ENCODE data around the gene CCDC85C.

The CCDC85C gene

GRCh38 chr14:99462210-99462609, 141.8 kb downstream of the CCDC85C start:
- DNase-seq (ENCODE audit: low read depth): no peak
- TF ChIP-seq, protein P1, sequence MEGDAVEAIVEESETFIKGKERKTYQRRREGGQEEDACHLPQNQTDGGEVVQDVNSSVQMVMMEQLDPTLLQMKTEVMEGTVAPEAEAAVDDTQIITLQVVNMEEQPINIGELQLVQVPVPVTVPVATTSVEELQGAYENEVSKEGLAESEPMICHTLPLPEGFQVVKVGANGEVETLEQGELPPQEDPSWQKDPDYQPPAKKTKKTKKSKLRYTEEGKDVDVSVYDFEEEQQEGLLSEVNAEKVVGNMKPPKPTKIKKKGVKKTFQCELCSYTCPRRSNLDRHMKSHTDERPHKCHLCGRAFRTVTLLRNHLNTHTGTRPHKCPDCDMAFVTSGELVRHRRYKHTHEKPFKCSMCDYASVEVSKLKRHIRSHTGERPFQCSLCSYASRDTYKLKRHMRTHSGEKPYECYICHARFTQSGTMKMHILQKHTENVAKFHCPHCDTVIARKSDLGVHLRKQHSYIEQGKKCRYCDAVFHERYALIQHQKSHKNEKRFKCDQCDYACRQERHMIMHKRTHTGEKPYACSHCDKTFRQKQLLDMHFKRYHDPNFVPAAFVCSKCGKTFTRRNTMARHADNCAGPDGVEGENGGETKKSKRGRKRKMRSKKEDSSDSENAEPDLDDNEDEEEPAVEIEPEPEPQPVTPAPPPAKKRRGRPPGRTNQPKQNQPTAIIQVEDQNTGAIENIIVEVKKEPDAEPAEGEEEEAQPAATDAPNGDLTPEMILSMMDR (IDR thresholded peaks at IDR 0.05; ENCODE audit: low read length, missing control alignments): no peak

DNA sequence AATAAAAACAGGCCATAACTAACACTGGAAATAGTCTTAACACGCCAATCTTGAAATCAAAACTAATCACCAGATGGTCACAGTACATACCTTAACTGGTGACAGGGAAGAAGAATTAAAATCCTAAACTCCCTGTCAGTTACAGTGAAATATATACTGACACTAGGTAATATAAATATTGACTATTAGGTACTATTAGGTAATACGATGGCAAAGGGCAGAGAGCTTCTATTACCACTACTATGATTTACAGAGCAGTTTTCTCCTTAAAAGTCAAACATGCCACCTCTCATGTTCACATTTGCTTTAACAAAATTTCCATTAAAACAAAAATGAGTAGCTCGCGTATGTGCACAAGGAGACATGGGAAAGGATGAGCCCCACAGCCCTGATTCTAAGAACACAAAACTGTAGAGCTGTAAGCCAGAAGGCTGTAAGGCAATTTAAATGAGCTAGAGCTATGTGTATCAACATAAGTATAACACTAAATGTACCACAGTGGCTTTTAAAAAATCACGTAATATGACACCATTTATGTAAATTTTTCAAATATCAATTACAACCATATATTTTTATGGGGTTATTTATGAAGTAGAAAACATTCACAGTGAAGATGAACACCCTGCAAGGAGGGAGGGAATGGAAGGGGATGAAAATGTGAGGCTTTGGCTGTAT, 142.5 kb downstream of the CCDC85C start:
- H3K4me3 ChIP-seq (replicated peaks; ENCODE audit: low read depth, low read length): no peak overlapping the region
- TF ChIP-seq, protein P1 (IDR thresholded peaks at IDR 0.05; ENCODE audit: low read length, missing control alignments): no peak
- DNase-seq (ENCODE audit: low read depth): no peak

More at GRCh38 chr14:99462210-99462609, 141.8 kb downstream of the CCDC85C start:
- H3K4me3 ChIP-seq (replicated peaks; ENCODE audit: low read depth, low read length): no peak overlapping the region

GRCh38 chr14:99460793-99461192, 143.2 kb downstream of the CCDC85C start:
- TF ChIP-seq, protein P1 (IDR thresholded peaks at IDR 0.05; ENCODE audit: low read length, missing control alignments): no peak
- DNase-seq (ENCODE audit: low read depth): no peak

DNA sequence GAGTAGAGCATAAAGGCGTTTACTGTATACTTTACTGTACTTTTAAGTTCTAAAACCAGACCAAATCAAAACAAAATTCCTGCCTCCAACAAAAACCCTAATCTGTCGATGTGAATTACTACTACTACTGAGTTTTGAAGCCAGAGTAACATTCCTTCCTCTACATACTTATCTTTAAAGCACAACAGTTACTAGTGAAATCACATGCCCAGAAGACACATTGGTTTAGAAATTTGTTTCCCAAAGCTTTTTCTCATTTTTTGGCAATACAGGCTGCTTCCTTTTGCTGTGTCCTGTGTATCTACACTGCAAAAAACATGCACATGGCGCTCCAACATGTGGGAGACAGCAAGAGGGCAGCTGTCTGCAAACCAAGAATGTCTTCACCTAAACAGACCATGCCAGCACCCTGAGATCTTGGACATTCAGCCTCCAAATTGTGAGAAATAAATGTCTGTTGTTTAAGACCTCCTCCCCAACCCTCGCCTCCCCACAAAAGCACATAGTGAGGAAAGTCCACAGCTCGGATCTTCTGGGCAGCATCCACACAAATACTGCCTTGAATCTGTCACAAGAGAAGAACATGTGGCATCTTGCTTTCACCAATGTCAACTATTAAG, 144.4 kb downstream of the CCDC85C start:
- no peak overlapping the region for H3K4me3 ChIP-seq (replicated peaks; ENCODE audit: low read depth, low read length)
- DNase-seq (ENCODE audit: low read depth): no peak
- TF ChIP-seq, protein P1 (IDR thresholded peaks at IDR 0.05; ENCODE audit: low read length, missing control alignments): no peak

More at GRCh38 chr14:99460793-99461192, 143.2 kb downstream of the CCDC85C start:
- H3K4me3 ChIP-seq (replicated peaks; ENCODE audit: low read depth, low read length): no peak overlapping the region

GRCh38 chr14:99454246-99454645, 149.8 kb downstream of the CCDC85C start:
- TF ChIP-seq, protein P1 (IDR thresholded peaks at IDR 0.05; ENCODE audit: low read length, missing control alignments): no peak
- H3K4me3 ChIP-seq (replicated peaks; ENCODE audit: low read depth, low read length): no peak overlapping the region
- DNase-seq (ENCODE audit: low read depth): no peak

DNA sequence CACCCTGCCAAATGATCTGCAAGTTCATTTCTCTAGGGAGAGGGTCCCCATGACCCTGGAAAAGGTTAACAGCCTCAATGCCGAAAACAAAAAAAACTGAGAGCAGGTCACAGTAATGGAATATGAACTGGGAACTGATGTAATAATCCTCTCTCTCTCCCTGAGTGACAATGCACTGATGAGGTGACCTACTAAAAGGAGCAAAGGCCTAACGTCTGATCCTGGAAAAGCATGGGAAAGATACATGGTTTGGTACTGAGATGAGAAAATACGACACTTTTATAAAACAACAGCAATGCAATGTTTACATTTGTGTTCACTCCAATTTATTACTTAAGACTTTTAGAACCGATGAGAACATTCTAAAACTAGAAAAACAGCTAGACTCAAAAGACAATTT, 151.0 kb downstream of the CCDC85C start:
- no peak for DNase-seq (ENCODE audit: low read depth)
- TF ChIP-seq, protein P1 (IDR thresholded peaks at IDR 0.05; ENCODE audit: low read length, missing control alignments): no peak
- H3K4me3 ChIP-seq (replicated peaks; ENCODE audit: low read depth, low read length): no peak overlapping the region
